K562 (cell line): Measurements from ENCODE around the gene MSMO1. TPM values are rescaled to one million over a fixed set of nuclear protein-coding genes. Genes with fewer than 3 reads are reported as not detected.

Source experiments
- CEBPZ ChIP-seq: fragments of 150-350 bp; IDR thresholded peaks from 2 replicates; pipeline ENCODE4 v1.6.1; 2014; ENCODE audit warnings: low read depth, mild to moderate bottlenecking, low read length, borderline replicate concordance
- CTCFL ChIP-seq: IDR thresholded peaks from 2 replicates; pipeline ENCODE4 v1.6.1; 2011; ENCODE audit warnings: borderline replicate concordance, low read depth, mild to moderate bottlenecking, moderate library complexity, low read length; ENCODE audit not compliant: insufficient read depth, poor library complexity, severe bottlenecking
- EGR1 ChIP-seq: fragments of 450-650 bp; conservative IDR thresholded peaks from 2 replicates; pipeline ENCODE4 v1.6.1; 2017; ENCODE audit warnings: mild to moderate bottlenecking
- MAZ ChIP-seq, 2 experiments: fragments of 450-650 bp in 1 of 2; sonication (generic) in 1 of 2; formaldehyde crosslinking; IDR thresholded peaks in 1 of 2; conservative IDR thresholded peaks in 1 of 2; 2 replicates each; pipeline versions ENCODE4 v1.4.0 to v1.5.0; 2020; ENCODE audit warnings: mild to moderate bottlenecking in 1 of 2, missing genetic modification reagents in 1 of 2
- MCM5 ChIP-seq: fragments of 450-650 bp; IDR thresholded peaks from 2 replicates; pipeline ENCODE4 v1.6.1; 2016; ENCODE audit warnings: low read depth
- NKRF ChIP-seq: fragments of 450-650 bp; IDR thresholded peaks from 2 replicates; pipeline ENCODE4 v1.6.1; 2016; ENCODE audit warnings: borderline replicate concordance
- REST ChIP-seq, 2 experiments: fragments of 450-650 bp; formaldehyde crosslinking in 1 of 2; IDR thresholded peaks; 2 replicates each; pipeline versions ENCODE4 v1.4.0 to v1.6.1; 2014 to 2020; ENCODE audit warnings: mild to moderate bottlenecking in 2 of 2, borderline replicate concordance in 1 of 2, low read depth in 1 of 2
- ZBTB26 ChIP-seq: fragments of 450-650 bp; formaldehyde crosslinking; IDR thresholded peaks from 2 replicates; pipeline ENCODE4 v1.4.0; 2022; ENCODE audit warnings: missing genetic modification characterization
- ZNF561 ChIP-seq: fragments of 450-650 bp; formaldehyde crosslinking; conservative IDR thresholded peaks from 2 replicates; pipeline ENCODE4 v1.4.0; 2020; ENCODE audit warnings: mild to moderate bottlenecking, moderate library complexity
- polyA plus RNA-seq, 8 experiments: library from polyadenylated mRNA; depleted of rRNA in 4 of 8; stranded (reverse) in 5 of 8; unstranded in 3 of 8; fragments of >200 nt; fragmentation: Nextera tagmentation in 2 of 8; fragmentation: Illumina TruSeq in 1 of 8; extraction: Ambion mirVana in 2 of 8; extraction: Trizol in 1 of 8; gene quantifications; 2 replicates each; pipeline versions ENCODE4 v1.2.1 to v1.2.3, GENCODE V29; 2011 to 2014; ENCODE audit warnings: inconsistent platforms in 1 of 8, missing spikeins in 1 of 8
- total RNA-seq, 7 experiments: library from RNA; depleted of rRNA in 6 of 7; stranded (reverse); fragments of >200 nt in 6 of 7; fragmentation: Illumina TruSeq in 2 of 7; extraction: Trizol in 2 of 7; gene quantifications; 2 replicates each; pipeline versions ENCODE4 v1.2.1 to v1.2.3, GENCODE V29; 2011 to 2021; ENCODE audit warnings: low replicate concordance in 1 of 7

Gene MSMO1
- total and polyA plus RNA-seq, 9 of the 15 experiments (the other 6 are each of a cell fraction or from before 2014, with no cell fraction given) = 32.0 to 172 (median 63.5) TPM

- TF ChIP-seq CTCFL (no peak), MAZ (CRISPR knock-in tag; conservative IDR thresholded peaks at IDR 0.05 in 1 of 2, IDR thresholded peaks at IDR 0.05 in 1 of 2) (no peak), ZNF561 (CRISPR knock-in tag) (no peak), CEBPZ (no peak), NKRF (no peak), EGR1 (no peak), REST (IDR thresholded peaks at IDR 0.05; ENCODE audit: borderline replicate concordance) (no peak), REST (CRISPR knock-in tag; IDR thresholded peaks at IDR 0.05; ENCODE audit: low read depth) (no peak), MCM5 (no peak), ZBTB26 (CRISPR knock-in tag) (no peak)
Measured at GRCh38 chr4:165380805-165381204, 53.3 kb downstream of the MSMO1 start (continued).
